HG03342 (cell line): ENCODE measurements around the gene KCNJ15.
"Not testable (repeated sequence)": the region's sequence is repeated elsewhere in the genome, so short reads cannot be mapped to it uniquely, and the experiment has no call there.

Experiments
- ATAC-seq: cut with Tn5 transposase; IDR thresholded peaks from one replicate; pipeline ENCODE4 v1.9.1; 2021; ENCODE audit warnings: mild to moderate bottlenecking, moderate library complexity; ENCODE audit not compliant: unreplicated experiment

The KCNJ15 gene

DNA sequence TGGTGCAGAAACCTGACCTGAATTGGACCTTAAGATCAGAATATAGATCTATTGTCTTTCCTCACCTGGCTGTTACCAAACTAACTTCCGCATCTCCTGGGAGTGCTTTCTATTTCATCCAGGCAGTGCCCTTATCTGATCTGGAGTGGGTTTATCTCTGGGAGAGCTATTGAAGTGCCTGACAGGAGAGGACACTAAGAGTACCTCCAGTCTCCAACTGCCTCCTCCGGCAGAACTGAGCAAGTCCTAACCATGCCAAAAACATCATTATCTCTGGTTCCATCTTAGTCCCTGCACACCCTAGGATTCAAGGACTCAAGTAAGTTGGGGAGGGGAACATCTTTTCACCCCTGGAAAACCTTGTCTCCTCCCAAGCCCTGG lies 12.4 kb upstream of the KCNJ15 start:
- ATAC-seq: no peak

- peak; percentile 85 for ATAC-seq
Observed at GRCh38 chr21:38244885-38245869, 11.6 kb upstream of the KCNJ15 start.

DNA sequence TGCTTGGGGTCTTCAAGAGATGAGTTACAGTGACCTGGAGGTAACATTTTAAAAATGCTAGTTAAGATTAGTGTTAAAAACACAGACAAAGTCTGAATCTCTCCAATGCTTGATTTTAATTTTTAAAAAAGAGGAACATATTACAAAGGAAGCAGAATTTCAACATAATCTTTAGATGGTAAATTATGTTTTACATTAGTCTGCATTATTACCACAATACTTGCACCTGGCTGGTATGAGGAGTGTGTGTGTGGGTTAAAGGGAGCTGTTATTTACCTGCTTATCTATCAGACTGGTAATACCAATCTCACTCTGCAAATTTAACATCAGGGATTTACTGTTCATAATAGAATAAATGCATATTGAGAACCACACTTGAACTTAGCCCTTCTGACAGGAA lies 10.3 kb upstream of the KCNJ15 start:
- ATAC-seq: no peak

DNA sequence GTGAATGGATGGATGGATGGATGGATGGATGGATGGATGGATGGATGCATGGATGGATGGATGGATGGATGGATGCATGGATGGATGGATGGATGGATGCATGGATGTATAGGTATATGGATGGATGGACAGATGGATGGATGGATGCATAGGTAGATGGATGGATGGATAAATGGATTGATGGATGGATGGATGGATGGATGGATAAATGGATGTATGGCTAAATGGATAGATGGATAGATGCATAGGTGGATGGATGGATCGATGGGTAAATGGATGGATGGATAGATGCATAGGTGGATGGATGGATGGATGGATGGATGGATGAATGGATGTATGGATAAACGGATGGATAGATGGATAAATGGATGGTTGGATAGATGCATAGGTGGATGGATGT lies 9.7 kb upstream of the KCNJ15 start:
- ATAC-seq: not testable (repeated sequence)

GRCh38 chr21:38247738-38248510 lies 8.9 kb upstream of the KCNJ15 start:
- ATAC-seq: no peak

GRCh38 chr21:38249256-38249655 lies 7.5 kb upstream of the KCNJ15 start:
- ATAC-seq: no peak

- ATAC-seq: no peak
Observed at GRCh38 chr21:38249696-38250278, 7.0 kb upstream of the KCNJ15 start.

DNA sequence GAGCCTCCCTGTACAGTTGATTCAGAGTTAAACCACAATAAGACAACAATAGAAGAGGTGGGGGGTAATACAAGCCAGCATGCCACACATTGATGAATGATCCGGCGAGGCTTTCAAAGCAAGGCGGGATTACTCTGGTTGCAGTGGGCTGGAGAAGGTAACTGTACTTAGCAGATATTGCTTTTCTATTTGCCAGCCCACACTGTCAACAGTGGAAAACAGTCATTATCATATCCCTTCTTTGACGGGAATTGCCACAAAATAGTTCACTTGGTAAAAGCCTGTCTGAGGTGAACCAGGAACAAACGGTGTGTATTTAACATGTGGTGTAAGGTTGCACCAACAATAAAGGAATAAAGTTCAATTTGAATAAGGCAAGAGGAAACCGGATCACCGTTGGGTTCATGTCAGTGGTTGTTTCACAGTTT lies 5.8 kb upstream of the KCNJ15 start:
- ATAC-seq: no peak

GRCh38 chr21:38254970-38255369 lies 1.8 kb upstream of the KCNJ15 start:
- ATAC-seq: no peak

GRCh38 chr21:38255571-38256117 lies 1.1 kb upstream of the KCNJ15 start:
- ATAC-seq: no peak

- ATAC-seq: no peak
Observed at GRCh38 chr21:38257667-38258066, 876 bp downstream of the KCNJ15 start.

GRCh38 chr21:38258521-38259485 lies 2.0 kb downstream of the KCNJ15 start:
- ATAC-seq: no peak

GRCh38 chr21:38259665-38260064 lies 2.9 kb downstream of the KCNJ15 start:
- no peak for ATAC-seq

DNA sequence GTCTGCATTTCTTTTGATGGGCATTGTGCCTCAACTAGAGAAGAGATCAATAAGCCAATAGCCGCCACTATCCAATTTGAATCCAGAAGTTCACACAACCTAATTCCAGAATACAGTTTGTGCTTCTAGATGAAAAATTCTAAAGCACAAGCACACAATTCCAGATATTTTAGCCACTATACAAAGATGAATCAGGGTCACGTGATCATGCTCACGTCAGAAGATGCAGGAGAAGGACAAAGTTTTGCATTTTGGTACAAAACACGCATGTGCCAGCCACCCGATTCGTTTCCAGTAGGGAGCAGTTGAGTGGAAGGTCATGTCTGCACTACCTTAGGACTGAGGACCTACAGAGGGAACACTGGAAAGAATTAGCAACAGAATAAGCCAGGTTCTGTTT lies 3.6 kb downstream of the KCNJ15 start:
- no peak for ATAC-seq

DNA sequence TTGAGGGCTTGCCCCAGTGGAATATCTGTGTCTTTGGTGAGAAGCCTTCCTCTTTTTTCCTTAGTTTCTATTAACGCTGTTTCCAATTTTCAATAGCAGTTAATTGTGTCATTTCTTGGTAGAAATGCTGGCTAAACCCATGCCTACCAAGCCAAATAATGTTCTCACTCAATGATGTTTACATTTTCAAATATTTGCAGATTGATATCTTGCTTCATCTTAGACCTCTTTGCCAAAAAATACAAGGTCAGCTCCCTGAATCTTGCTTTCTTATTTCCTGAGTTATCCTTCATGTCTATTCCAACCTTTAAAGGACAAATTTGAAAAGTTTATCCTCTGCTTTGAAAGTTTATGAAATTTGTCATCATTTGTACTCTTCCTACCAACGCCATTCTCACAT lies 5.1 kb downstream of the KCNJ15 start:
- ATAC-seq: no peak

DNA sequence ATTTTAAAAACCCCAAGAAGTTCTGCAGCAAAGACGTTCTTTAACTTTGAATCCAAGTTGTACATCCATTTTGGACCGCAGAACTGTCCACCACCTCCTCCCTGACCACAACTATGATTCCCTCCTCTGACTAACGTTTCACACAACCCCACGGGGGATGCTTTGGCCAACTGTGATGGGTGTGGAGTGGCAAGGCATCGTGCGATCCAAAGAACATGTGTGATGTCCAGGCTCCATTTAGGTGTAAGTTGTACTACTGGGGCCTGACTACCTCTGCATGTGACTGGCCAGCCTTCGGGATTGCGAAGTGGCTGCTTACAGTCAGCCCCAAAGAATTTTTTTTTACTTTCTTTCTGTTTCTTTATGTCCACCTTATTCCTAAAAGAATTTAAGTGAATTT lies 6.7 kb downstream of the KCNJ15 start:
- no peak for ATAC-seq

- no peak for ATAC-seq
Observed at GRCh38 chr21:38264571-38264970, 7.8 kb downstream of the KCNJ15 start.

DNA sequence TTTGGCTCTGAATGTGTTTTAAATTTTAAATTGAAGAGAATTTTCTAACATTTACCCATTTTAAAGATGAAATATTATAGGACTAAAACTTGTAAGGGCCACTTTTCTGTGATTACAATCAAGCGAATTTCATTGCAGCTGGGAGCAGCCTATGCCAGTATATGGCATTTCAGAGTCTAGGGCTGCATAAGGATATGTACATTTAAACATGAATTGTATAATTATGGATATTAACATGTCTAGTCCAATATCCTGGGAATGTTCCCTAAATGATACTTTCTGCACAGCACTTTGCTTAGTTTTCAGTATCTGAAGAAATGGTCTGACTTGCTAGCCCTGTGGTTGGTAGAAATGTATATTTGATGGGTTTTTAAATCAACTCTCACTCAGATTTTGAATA lies 8.4 kb downstream of the KCNJ15 start:
- no peak for ATAC-seq

DNA sequence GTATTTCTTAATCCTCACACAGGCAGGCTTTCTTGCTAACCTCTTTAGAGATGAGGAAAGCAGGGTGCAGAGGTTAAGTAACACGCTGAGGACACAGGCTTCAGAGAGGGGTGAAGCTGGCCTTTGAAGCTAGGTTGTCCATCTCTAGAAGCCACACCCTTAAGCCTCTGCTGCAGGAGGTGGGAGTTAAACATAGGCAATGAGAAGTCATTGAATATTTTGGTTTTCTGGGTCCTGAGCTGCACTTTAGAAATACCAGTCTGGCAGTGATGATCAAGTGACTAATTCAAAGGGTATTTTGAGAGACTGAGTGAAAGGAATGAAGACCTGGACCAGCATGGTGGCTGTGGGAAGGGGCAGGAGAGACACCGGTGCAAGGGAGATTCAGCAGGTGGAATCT lies 9.9 kb downstream of the KCNJ15 start:
- ATAC-seq: no peak

- no peak for ATAC-seq
Observed at GRCh38 chr21:38267136-38267755, 10.5 kb downstream of the KCNJ15 start.
